Suprapubic skin (tissue), 4 donors: Measurements from ENCODE around the gene CCT8L2.
"Not testable (repeated sequence)": the region's sequence is repeated elsewhere in the genome, so short reads cannot be mapped to it uniquely, and the experiment has no call there.

Source experiments
- CTCF ChIP-seq, 2 donors: fragments of 200-600 bp in 1 of 2; fragments of 450-650 bp in 1 of 2; sonication (generic) in 1 of 2; IDR thresholded peaks; one replicate each; pipeline ENCODE4 v1.5.1; 2016 to 2019; ENCODE audit warnings: antibody characterized with exemption in 2 of 2, mild to moderate bottlenecking in 1 of 2, moderate library complexity in 1 of 2
- POLR2A ChIP-seq, 2 donors: fragments of 450-650 bp; IDR thresholded peaks; one replicate each; pipeline ENCODE4 v1.6.1; 2017; ENCODE audit warnings: antibody characterized with exemption in 2 of 2, mild to moderate bottlenecking in 2 of 2, moderate library complexity in 2 of 2
- POLR2AphosphoS5 ChIP-seq, 3 donors: sonication (generic); formaldehyde crosslinking; IDR thresholded peaks; one replicate each; pipeline ENCODE4 v1.6.1; 2017; ENCODE audit warnings: antibody characterized with exemption in 3 of 3

- not testable (repeated sequence) for TF ChIP-seq CTCF, POLR2A, POLR2AphosphoS5 (IDR thresholded peaks at IDR 0.05)
Measured at GRCh38 chr22:16604257-16604998, 11.8 kb upstream of the CCT8L2 start.
